ENCODE results near the gene IFITM1. TPM values are rescaled to one million over a fixed set of nuclear protein-coding genes. Genes with fewer than 3 reads are reported as not detected.
"Not testable (repeated sequence)": the region's sequence is repeated elsewhere in the genome, so short reads cannot be mapped to it uniquely, and the experiment has no call there.

IFITM1 gene
- total RNA-seq, 2 donors from 2014 or later = 95.7 to 97.1 TPM

DNA sequence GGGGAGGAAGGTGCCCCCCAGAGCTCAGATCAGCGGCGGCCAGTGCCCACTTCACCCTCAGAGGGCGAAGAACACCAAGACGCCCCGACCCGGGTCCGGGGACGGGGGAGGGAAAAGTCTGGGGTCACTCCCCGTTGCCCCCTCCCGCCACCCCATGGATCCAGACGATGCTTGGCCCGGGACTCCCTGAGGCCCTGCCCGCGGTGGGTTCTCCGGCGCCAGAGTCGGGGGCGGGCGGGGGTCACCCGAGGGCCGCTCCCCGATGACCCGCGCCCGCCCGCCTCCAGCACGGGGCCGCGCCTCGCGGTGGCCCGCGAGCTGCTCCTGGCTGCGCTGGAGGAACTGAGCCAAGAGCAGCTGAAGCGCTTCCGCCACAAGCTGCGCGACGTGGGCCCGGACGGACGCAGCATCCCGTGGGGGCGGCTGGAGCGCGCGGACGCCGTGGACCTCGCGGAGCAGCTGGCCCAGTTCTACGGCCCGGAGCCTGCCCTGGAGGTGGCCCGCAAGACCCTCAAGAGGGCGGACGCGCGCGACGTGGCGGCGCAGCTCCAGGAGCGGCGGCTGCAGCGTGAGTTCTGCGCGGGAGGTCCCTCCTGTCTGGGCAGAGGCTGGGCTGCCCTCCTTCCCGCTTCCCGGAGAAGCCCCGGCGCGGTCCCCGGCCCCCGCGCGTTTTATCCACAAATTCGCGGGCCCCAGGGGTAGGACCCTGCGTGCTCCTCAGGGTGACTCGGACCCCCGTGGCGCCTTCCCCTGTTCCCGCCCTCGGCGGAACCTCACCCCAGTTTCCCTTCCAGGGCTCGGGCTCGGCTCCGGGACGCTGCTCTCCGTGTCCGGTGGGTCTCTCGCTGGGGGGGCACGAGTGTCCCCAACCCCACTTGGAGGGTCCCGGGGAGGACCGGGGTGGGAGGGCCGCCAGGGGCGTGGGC, 34.5 kb upstream of the IFITM1 start:
- Mint-ChIP-seq H3K27ac (no peak overlapping the region), H3K4me1 (peaks cover 30% of the 10 kb centered on the region), H3K4me3 (peak overlapping the region; percentile 71), H3K9me3 (peaks cover 4% of the 10 kb centered on the region), H3K36me3 (ENCODE audit: low read depth) (peaks cover 25% of the 10 kb centered on the region), H3K27me3 (peaks cover 5% of the 10 kb centered on the region)
- ATAC-seq (replicated peaks) = peak; percentile 20

DNA sequence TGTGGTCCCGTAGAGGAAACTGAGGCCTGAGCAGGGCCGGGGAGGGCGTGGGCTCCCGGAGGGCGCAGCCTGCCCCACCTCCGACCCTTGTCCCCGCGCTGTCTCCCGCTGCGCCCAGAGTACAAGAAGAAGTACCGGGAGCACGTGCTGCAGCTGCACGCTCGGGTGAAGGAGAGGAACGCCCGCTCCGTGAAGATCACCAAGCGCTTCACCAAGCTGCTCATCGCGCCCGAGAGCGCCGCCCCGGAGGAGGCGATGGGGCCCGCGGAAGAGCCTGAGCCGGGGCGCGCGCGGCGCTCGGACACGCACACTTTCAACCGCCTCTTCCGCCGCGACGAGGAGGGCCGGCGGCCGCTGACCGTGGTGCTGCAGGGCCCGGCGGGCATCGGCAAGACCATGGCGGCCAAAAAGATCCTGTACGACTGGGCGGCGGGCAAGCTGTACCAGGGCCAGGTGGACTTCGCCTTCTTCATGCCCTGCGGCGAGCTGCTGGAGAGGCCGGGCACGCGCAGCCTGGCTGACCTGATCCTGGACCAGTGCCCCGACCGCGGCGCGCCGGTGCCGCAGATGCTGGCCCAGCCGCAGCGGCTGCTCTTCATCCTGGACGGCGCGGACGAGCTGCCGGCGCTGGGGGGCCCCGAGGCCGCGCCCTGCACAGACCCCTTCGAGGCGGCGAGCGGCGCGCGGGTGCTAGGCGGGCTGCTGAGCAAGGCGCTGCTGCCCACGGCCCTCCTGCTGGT, 33.7 kb upstream of the IFITM1 start:
- ATAC-seq (replicated peaks) = peak; percentile 57
- Mint-ChIP-seq H3K36me3 (ENCODE audit: low read depth) (peaks cover 25% of the 10 kb centered on the region), H3K4me1 (peaks cover 30% of the 10 kb centered on the region), H3K27ac (no peak overlapping the region), H3K27me3 (peaks cover 5% of the 10 kb centered on the region), H3K9me3 (peaks cover 4% of the 10 kb centered on the region), H3K4me3 (peak overlapping the region; percentile 71)

GRCh38 chr11:280706-281485, 32.9 kb upstream of the IFITM1 start:
- no peak overlapping the region for H3K27ac Mint-ChIP-seq
- H3K4me1 Mint-ChIP-seq = peaks cover 31% of the 10 kb centered on the region
- H3K36me3 Mint-ChIP-seq (ENCODE audit: low read depth) = peaks cover 25% of the 10 kb centered on the region
- peak overlapping the region; percentile 71 for H3K4me3 Mint-ChIP-seq
- peaks cover 4% of the 10 kb centered on the region for H3K9me3 Mint-ChIP-seq
- peaks cover 5% of the 10 kb centered on the region for H3K27me3 Mint-ChIP-seq
- peak; percentile 43 for ATAC-seq (replicated peaks)

DNA sequence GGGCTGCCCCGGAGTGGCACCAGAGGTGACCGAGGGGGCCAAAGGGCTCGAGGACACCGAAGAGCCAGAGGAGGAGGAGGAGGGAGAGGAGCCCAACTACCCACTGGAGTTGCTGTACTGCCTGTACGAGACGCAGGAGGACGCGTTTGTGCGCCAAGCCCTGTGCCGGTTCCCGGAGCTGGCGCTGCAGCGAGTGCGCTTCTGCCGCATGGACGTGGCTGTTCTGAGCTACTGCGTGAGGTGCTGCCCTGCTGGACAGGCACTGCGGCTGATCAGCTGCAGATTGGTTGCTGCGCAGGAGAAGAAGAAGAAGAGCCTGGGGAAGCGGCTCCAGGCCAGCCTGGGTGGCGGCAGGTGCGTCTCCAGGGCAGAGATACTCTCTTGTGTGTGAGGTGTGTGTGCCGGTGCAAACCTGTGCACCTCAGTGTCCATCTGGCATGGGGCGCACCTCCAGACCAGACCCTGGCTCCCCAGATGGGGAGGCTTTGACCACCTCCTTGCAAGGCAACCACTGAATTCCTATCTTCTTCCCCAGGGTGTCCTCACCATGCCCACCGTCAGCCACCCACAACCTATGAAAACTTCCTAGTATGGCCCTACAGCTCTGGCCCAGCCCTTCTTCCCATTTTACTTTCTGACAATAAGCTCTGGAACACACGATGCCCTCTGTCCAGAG, 32.2 kb upstream of the IFITM1 start:
- no peak for ATAC-seq (replicated peaks)
- Mint-ChIP-seq H3K4me3 (peak overlapping the region; percentile 71), H3K27me3 (peaks cover 5% of the 10 kb centered on the region), H3K27ac (no peak overlapping the region), H3K9me3 (peaks cover 4% of the 10 kb centered on the region), H3K36me3 (ENCODE audit: low read depth) (peaks cover 25% of the 10 kb centered on the region), H3K4me1 (peaks cover 35% of the 10 kb centered on the region)

DNA sequence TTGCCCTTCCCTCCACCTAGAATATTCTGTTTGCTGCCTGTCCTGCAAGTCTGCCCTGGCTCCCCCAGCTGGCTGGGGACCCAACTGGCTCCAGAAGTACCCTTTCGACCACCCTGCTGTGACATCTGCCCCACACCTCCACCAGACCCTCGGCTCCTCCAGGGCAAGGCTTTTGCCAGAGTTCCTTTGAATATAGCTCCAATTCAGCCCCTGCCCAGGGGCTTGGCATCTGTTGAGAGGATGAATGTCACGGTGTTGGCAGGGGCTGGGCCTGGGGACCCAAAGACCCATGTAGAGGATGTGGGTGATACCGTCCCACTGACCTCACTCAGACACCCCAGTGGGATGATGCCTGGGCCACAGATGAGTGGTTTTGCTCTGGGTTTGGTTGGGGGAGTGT, 31.7 kb upstream of the IFITM1 start:
- Mint-ChIP-seq H3K4me1 (peaks cover 36% of the 10 kb centered on the region), H3K27me3 (peaks cover 5% of the 10 kb centered on the region), H3K27ac (no peak overlapping the region), H3K9me3 (peaks cover 4% of the 10 kb centered on the region), H3K4me3 (peak overlapping the region; percentile 71), H3K36me3 (ENCODE audit: low read depth) (peaks cover 31% of the 10 kb centered on the region)
- no peak for ATAC-seq (replicated peaks)

- peaks cover 36% of the 10 kb centered on the region for H3K36me3 Mint-ChIP-seq (ENCODE audit: low read depth)
- ATAC-seq (replicated peaks) = no peak
- peaks cover 32% of the 10 kb centered on the region for H3K4me1 Mint-ChIP-seq
- no peak overlapping the region for H3K27ac Mint-ChIP-seq
- H3K4me3 Mint-ChIP-seq = peak overlapping the region; percentile 71
- peaks cover 5% of the 10 kb centered on the region for H3K27me3 Mint-ChIP-seq
- H3K9me3 Mint-ChIP-seq = no peaks in the 10 kb centered on the region
Measured at GRCh38 chr11:282630-283360, 31.0 kb upstream of the IFITM1 start.

DNA sequence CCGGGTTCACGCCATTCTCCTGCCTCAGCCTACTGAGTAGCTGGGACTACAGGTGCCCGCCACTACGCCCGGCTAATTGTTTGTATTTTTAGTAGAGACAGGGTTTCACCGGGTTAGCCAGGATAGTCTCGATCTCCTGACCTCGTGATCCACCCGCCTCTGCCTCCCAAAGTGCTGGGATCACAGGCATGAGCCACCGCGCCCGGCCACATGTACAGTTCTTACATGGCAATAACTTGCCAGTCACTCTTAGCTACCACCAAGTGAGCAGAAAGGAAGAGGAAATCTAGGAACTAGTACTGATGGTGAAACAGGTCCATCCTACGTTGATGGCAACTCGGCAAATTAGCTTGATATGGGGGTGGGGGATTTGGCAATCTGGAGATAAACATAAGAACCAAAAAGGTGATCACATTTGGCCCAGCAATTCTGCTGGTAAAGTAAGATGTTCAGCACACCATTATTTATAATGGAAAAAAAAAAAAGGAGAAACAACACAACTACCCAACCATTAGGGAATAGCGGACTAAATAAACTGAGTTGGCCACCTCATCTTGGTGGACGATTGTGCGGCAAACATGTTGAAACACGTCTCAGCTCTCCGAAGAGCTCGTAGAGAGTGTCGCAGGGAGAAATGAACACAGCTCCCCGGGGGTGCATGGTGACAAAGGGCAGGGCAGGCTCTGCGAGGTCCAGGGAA, 30.3 kb upstream of the IFITM1 start:
- Mint-ChIP-seq H3K27me3 (peaks cover 5% of the 10 kb centered on the region), H3K4me3 (peak overlapping the region; percentile 71), H3K36me3 (ENCODE audit: low read depth) (peaks cover 40% of the 10 kb centered on the region), H3K27ac (no peak overlapping the region), H3K9me3 (no peaks in the 10 kb centered on the region), H3K4me1 (peaks cover 28% of the 10 kb centered on the region)
- no peak for ATAC-seq (replicated peaks)

DNA sequence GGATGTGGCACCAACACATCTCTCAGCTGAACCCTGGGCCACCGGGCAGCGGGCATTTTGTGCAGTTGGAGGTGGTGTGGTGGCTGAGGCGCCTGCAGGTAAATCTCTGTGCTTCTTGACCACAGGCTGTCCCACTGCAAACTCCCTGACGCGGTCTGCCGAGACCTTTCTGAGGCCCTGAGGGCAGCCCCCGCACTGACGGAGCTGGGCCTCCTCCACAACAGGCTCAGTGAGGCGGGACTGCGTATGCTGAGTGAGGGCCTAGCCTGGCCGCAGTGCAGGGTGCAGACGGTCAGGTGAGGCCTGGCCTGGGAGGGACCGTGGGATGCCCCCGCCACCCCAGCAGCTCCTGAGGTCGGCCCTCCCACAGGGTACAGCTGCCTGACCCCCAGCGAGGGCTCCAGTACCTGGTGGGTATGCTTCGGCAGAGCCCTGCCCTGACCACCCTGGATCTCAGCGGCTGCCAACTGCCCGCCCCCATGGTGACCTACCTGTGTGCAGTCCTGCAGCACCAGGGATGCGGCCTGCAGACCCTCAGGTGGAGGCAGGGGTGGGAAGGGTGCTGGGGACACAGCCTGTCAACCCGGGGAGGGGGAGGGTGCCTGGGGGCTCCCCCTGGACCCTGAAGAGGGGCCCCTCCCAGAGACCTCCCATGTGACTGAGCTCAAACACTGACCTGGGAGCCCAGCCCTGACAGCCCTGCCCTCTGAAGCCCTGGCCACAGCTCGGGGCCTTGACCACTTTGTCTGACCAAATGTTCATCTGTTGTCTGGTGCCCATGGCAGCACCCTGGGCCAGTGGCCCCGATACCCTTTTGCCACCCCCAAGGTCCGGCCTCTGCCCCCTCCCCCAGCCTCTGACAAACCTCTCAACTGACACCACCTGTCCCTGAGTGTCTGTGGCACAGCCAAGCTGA, 29.5 kb upstream of the IFITM1 start:
- no peak for ATAC-seq (replicated peaks)
- peaks cover 25% of the 10 kb centered on the region for H3K4me1 Mint-ChIP-seq
- H3K9me3 Mint-ChIP-seq = no peaks in the 10 kb centered on the region
- H3K27ac Mint-ChIP-seq = no peak overlapping the region
- no peak overlapping the region for H3K4me3 Mint-ChIP-seq
- peaks cover 5% of the 10 kb centered on the region for H3K27me3 Mint-ChIP-seq
- H3K36me3 Mint-ChIP-seq (ENCODE audit: low read depth) = peaks cover 36% of the 10 kb centered on the region

GRCh38 chr11:285021-285893, 28.6 kb upstream of the IFITM1 start:
- Mint-ChIP-seq H3K9me3 (no peaks in the 10 kb centered on the region), H3K36me3 (ENCODE audit: low read depth) (peaks cover 44% of the 10 kb centered on the region), H3K27ac (no peak overlapping the region), H3K4me3 (no peak overlapping the region), H3K4me1 (peaks cover 25% of the 10 kb centered on the region), H3K27me3 (peaks cover 5% of the 10 kb centered on the region)
- ATAC-seq (replicated peaks) = no peak

DNA sequence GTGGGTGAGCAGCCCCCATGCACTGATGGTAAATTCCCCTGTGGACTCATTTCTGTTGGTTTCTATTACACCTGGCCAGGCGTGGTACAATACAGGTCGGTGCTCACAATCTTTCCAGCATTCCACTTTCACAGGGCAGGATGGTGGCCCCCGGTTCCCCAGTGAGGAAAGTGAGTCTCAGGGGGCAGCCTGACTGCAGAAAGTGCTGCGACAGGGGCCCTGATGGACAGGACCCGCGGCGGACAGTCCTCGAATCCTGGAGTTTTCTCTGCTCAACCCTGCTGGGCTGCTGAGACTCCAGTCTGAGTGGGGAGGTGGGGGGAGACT, 28.0 kb upstream of the IFITM1 start:
- Mint-ChIP-seq H3K36me3 (ENCODE audit: low read depth) (peaks cover 48% of the 10 kb centered on the region), H3K4me3 (no peak overlapping the region), H3K9me3 (no peaks in the 10 kb centered on the region), H3K4me1 (peaks cover 25% of the 10 kb centered on the region), H3K27me3 (peaks cover 5% of the 10 kb centered on the region), H3K27ac (no peak overlapping the region)
- ATAC-seq (replicated peaks) = no peak

DNA sequence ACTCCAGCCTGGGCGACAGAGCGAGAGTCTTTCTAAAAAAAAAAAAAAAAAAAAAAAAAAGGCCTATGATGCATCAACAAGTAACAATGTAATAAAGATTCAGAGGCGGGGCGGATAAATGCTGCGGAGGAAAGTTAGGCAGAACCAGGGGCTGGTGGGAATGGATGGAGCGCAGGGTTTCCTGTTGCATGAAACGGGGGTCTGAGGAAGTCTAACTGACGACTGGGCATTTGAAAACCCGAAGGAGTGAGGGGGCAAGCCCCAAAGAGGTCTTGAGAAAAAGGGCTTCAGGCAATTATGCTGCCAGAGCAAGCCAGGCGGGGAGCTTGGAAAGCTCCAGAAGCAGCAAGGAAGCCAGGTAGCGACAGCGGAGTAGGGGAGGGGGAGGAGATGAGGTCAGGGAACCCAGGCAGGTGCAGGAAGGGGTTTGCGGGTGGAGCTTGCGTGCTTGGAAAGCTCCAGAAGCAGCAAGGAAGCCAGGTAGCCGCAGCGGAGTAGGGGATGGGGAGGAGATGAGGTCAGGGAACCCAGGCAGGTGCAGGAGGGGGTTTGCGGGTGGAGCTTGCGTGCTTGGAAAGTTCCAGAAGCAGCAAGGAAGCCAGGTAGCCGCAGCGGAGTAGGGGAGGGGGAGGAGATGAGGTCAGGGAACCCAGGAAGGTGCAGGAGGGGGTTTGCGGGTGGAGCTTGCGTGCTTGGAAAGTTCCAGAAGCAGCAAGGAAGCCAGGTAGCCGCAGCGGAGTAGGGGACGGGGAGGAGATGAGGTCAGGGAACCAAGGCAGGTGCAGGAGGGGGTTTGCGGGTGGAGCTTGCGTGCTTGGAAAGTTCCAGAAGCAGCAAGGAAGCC, 26.6 kb upstream of the IFITM1 start:
- Mint-ChIP-seq H3K4me3 (peak overlapping the region; percentile 97), H3K27ac (peak overlapping the region; percentile 96), H3K36me3 (ENCODE audit: low read depth) (peaks cover 46% of the 10 kb centered on the region), H3K4me1 (peaks cover 20% of the 10 kb centered on the region)
- H3K9me3 Mint-ChIP-seq, H3K27me3 Mint-ChIP-seq: not testable (repeated sequence)
- peak; percentile 13 for ATAC-seq (replicated peaks)

All from activated T-helper 17 cell treated with anti-CD3 and anti-CD28 coated beads, Interleukin-2, amount 50 U/mL, for 72 hours (primary cell).